K562 (cell line): Measurements from ENCODE around the gene CTCFL.

ENCODE experiments used
- CBX1 ChIP-seq: sonication (generic); IDR thresholded peaks from 2 replicates; pipeline ENCODE4 v1.6.1; 2016; ENCODE audit warnings: antibody characterized with exemption, low read depth, mild to moderate bottlenecking
- CTCF ChIP-seq, 3 experiments: IDR thresholded peaks in 2 of 3; conservative IDR thresholded peaks in 1 of 3; 2 replicates each; pipeline ENCODE4 v1.5.1; 2011 to 2012; ENCODE audit warnings: low read length in 3 of 3, mild to moderate bottlenecking in 3 of 3, control low read depth in 2 of 3, improper control_type of control experiment in 1 of 3, inconsistent platforms in 1 of 3, low read depth in 1 of 3, mixed read lengths in 1 of 3, moderate library complexity in 1 of 3; ENCODE audit not compliant: insufficient read depth in 2 of 3
- FOXJ2 ChIP-seq: fragments of 200-800 bp; sonication (Bioruptor generic); IDR thresholded peaks from 2 replicates; pipeline ENCODE4 v1.6.1; 2016; ENCODE audit warnings: missing genetic modification characterization, missing compliant biosample characterization
- LEF1 ChIP-seq: fragments of 450-650 bp; IDR thresholded peaks from 2 replicates; pipeline ENCODE4 v1.6.1; 2016; ENCODE audit warnings: mild to moderate bottlenecking
- MAX ChIP-seq: sonication (generic); formaldehyde crosslinking; IDR thresholded peaks from 2 replicates; pipeline ENCODE4 v1.9.0; 2022; ENCODE audit warnings: mild to moderate bottlenecking, missing genetic modification reagents
- NCOR1 ChIP-seq: fragments of 450-650 bp; IDR thresholded peaks from 2 replicates; pipeline ENCODE4 v1.6.1; 2016; ENCODE audit warnings: mild to moderate bottlenecking, moderate library complexity
- POLR2A ChIP-seq: fragments of 450-650 bp; conservative IDR thresholded peaks from 2 replicates; pipeline ENCODE4 v1.6.1; 2016
- POLR2AphosphoS5 ChIP-seq: IDR thresholded peaks from 2 replicates; pipeline ENCODE4 v1.6.1; 2011; ENCODE audit warnings: mild to moderate bottlenecking, low read depth, low read length, moderate library complexity; ENCODE audit not compliant: control insufficient read depth, insufficient read depth
- RAD21 ChIP-seq, 2 experiments: fragments of 250-450 bp in 1 of 2; fragments of 450-650 bp in 1 of 2; sonication (Bioruptor Pico) in 1 of 2; formaldehyde crosslinking in 1 of 2; IDR thresholded peaks in 1 of 2; conservative IDR thresholded peaks in 1 of 2; 2 replicates each; pipeline versions ENCODE4 v1.4.0 to v1.8.0; 2020 to 2022; ENCODE audit warnings: mild to moderate bottlenecking in 2 of 2, moderate library complexity in 1 of 2
- STAT5B ChIP-seq: fragments of 250-450 bp; sonication (Bioruptor Pico); IDR thresholded peaks from 2 replicates; pipeline ENCODE4 v1.8.0; 2021; ENCODE audit warnings: mild to moderate bottlenecking, inconsistent platforms
- TBP ChIP-seq: optimal IDR thresholded peaks from 2 replicates; pipeline ENCODE3; 2011; ENCODE audit warnings: low read depth, low read length, improper control_type of control experiment
- TCF7 ChIP-seq: sonication (generic); IDR thresholded peaks from 2 replicates; pipeline ENCODE4 v1.6.1; 2016; ENCODE audit warnings: antibody characterized with exemption, borderline replicate concordance
- USF2 ChIP-seq: sonication (generic); formaldehyde crosslinking; IDR thresholded peaks from 2 replicates; pipeline ENCODE4 v1.5.0; 2020; ENCODE audit warnings: missing genetic modification reagents
- YBX1 ChIP-seq: fragments of 450-650 bp; IDR thresholded peaks from 2 replicates; pipeline ENCODE4 v1.7.1; 2016; ENCODE audit warnings: mild to moderate bottlenecking

GRCh38 chr20:57474205-57474604 lies 50.7 kb downstream of the CTCFL start:
- TF ChIP-seq YBX1 (no peak), USF2 (CRISPR knock-in tag) (no peak), CTCF (IDR thresholded peaks at IDR 0.05 in 2 of 3, conservative IDR thresholded peaks at IDR 0.05 in 1 of 3; ENCODE audit: insufficient read depth in 2 of 3, low read depth in 1 of 3, low read length in 3 of 3) (no peak), NCOR1 (no peak), POLR2A (no peak), LEF1 (no peak), MAX (CRISPR knock-in tag) (no peak), POLR2AphosphoS5 (no peak), TBP (no peak), STAT5B (CRISPR knock-in tag) (no peak), TCF7 (no peak), FOXJ2 (tag) (no peak), RAD21 (CRISPR knock-in tag; conservative IDR thresholded peaks at IDR 0.05 in 1 of 2, IDR thresholded peaks at IDR 0.05 in 1 of 2) (no peak), CBX1 (no peak)
